Neural progenitor cell (in vitro differentiated cells): Measurements from ENCODE around the gene CTNNA3. TPM values are rescaled to one million over a fixed set of nuclear protein-coding genes. Genes with fewer than 3 reads are reported as not detected.

ENCODE experiments used
- DNase-seq: peaks from one replicate; pipeline ENCODE4 v3.0.0-alpha.2; 2016; ENCODE audit warnings: low spot score
- H2AFZ ChIP-seq: fragments of 200-600 bp; sonication (generic); replicated peaks from 2 replicates; pipeline ENCODE4 v1.6.1; 2016; ENCODE audit warnings: antibody characterized with exemption
- H3F3A ChIP-seq: fragments of 200-600 bp; sonication (generic); 2 replicates; pipeline ENCODE4 v1.6.1; 2016; ENCODE audit warnings: antibody characterized with exemption, low read depth
- H3K27ac ChIP-seq: fragments of 200-600 bp; sonication (generic); 2 replicates; pipeline ENCODE4 v1.5.1; 2016; ENCODE audit warnings: mild to moderate bottlenecking
- H3K27me3 ChIP-seq: fragments of 200-600 bp; sonication (generic); 2 replicates; pipeline ENCODE4 v1.6.1; 2016; ENCODE audit warnings: mild to moderate bottlenecking, moderate library complexity
- H3K36me3 ChIP-seq: fragments of 200-600 bp; sonication (generic); 2 replicates; pipeline ENCODE4 v1.5.1; 2016
- H3K4me1 ChIP-seq: fragments of 200-600 bp; sonication (generic); 2 replicates; pipeline ENCODE4 v1.6.1; 2016; ENCODE audit warnings: mixed run types
- H3K4me2 ChIP-seq: fragments of 200-600 bp; sonication (generic); 2 replicates; pipeline ENCODE4 v1.6.1; 2016
- H3K4me3 ChIP-seq: fragments of 200-600 bp; sonication (generic); 2 replicates; pipeline ENCODE4 v1.5.1; 2016
- H3K79me2 ChIP-seq: fragments of 200-600 bp; sonication (generic); 2 replicates; pipeline ENCODE4 v1.6.1; 2016; ENCODE audit warnings: low read depth
- H3K9ac ChIP-seq: fragments of 200-600 bp; sonication (generic); 2 replicates; pipeline ENCODE4 v1.6.1; 2016
- H3K9me3 ChIP-seq: fragments of 200-600 bp; sonication (generic); 2 replicates; pipeline ENCODE4 v1.5.1; 2016; ENCODE audit warnings: low read depth
- H4K20me1 ChIP-seq: fragments of 200-600 bp; sonication (generic); 2 replicates; pipeline ENCODE4 v1.6.1; 2016; ENCODE audit warnings: low read depth
- H3K27ac Mint-ChIP-seq: 3 replicates; pipeline ENCODE4 v1.8.0; 2021; ENCODE audit warnings: mixed read lengths
- H3K27me3 Mint-ChIP-seq: 2 replicates; pipeline ENCODE4 v1.8.0; 2022; ENCODE audit warnings: low read depth, mild to moderate bottlenecking, inconsistent platforms, moderate library complexity, mixed read lengths; ENCODE audit not compliant: insufficient read depth
- H3K36me3 Mint-ChIP-seq: 3 replicates; pipeline ENCODE4 v1.8.0; 2021; ENCODE audit warnings: mixed read lengths
- H3K4me1 Mint-ChIP-seq: 3 replicates; pipeline ENCODE4 v1.8.0; 2021; ENCODE audit warnings: mixed read lengths
- H3K4me3 Mint-ChIP-seq: 3 replicates; pipeline ENCODE4 v1.8.0; 2021; ENCODE audit warnings: mild to moderate bottlenecking, moderate library complexity, mixed read lengths
- H3K9me3 Mint-ChIP-seq: 3 replicates; pipeline ENCODE4 v1.8.0; 2020; ENCODE audit warnings: mixed read lengths
- EZH2 ChIP-seq: fragments of 200-600 bp; sonication (generic); IDR thresholded peaks from 2 replicates; pipeline ENCODE4 v1.6.1; 2017; ENCODE audit warnings: antibody characterized with exemption, mild to moderate bottlenecking, moderate library complexity
- EZH2phosphoT487 ChIP-seq: fragments of 200-600 bp; sonication (generic); IDR thresholded peaks from 2 replicates; pipeline ENCODE4 v1.6.1; 2017; ENCODE audit warnings: antibody characterized with exemption
- total RNA-seq: library from RNA; depleted of rRNA; stranded (reverse); fragments of >200 nt; gene quantifications from 2 replicates; pipeline ENCODE4 v1.2.3, GENCODE V29; 2015; ENCODE audit warnings: low replicate concordance
- TF ChIP-seq, protein P1 (sequence below): fragments of 200-600 bp; sonication (generic); IDR thresholded peaks from 2 replicates; pipeline ENCODE4 v1.5.1; 2017; ENCODE audit warnings: antibody characterized with exemption, mild to moderate bottlenecking

Gene CTNNA3
- total RNA-seq, 1 donor from 2014 or later, result 12.9 TPM

DNA sequence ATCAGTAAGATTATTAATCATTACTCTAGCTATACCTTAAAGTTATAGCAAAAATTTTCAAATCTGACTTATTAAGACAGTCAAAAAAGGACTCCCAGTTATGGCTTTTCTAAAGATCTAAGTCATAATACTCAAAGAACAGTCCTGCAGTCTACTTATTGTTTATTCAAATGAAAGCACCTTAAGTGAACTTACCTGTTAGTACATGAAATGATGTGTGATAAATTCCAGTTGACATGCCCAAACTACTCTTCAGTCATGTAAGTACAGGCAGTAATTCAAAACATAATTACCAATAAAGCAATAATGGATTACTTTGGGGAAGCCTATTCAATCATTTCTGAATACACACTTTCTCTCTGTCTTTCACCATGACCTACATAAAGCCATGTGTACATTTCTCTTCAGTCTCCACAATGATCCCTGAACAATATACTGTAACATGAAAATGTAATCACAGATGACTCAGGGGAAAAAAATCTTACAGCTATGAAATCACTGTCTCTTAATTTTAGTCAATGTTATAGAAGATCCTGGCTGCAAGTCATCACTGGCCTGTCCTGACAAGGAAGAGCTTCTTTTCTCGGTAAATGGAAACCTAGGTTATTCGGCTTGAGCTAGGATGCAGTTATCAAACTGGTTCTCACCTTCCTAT lies 1190.9 kb downstream of the CTNNA3 start:
- no peaks in the 10 kb centered on the region for H3K36me3 Mint-ChIP-seq
- TF ChIP-seq EZH2 (no peak), EZH2phosphoT487 (no peak)
- TF ChIP-seq, protein P1, sequence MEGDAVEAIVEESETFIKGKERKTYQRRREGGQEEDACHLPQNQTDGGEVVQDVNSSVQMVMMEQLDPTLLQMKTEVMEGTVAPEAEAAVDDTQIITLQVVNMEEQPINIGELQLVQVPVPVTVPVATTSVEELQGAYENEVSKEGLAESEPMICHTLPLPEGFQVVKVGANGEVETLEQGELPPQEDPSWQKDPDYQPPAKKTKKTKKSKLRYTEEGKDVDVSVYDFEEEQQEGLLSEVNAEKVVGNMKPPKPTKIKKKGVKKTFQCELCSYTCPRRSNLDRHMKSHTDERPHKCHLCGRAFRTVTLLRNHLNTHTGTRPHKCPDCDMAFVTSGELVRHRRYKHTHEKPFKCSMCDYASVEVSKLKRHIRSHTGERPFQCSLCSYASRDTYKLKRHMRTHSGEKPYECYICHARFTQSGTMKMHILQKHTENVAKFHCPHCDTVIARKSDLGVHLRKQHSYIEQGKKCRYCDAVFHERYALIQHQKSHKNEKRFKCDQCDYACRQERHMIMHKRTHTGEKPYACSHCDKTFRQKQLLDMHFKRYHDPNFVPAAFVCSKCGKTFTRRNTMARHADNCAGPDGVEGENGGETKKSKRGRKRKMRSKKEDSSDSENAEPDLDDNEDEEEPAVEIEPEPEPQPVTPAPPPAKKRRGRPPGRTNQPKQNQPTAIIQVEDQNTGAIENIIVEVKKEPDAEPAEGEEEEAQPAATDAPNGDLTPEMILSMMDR, result no peak
- H3K27me3 ChIP-seq, result no peaks in the 10 kb centered on the region

DNA sequence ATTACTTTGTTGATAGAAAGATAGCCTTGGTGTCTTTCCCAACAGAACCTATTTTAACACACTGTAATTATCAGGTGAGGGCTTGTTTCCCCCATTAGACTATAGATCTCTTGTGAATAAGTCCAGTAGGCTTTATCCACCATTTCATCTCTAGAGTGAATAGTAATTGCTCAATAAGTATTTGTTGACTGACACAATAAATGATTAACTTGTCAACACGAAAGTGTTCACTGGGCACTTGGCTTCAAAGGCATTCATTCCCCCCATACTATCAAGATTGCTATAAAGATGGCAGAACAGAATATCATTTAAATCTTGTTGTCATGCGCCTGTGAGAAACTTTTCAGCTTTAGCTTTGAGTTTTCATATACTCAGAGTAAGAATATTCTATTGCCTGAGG lies 1194.6 kb downstream of the CTNNA3 start:
- H2AFZ ChIP-seq, result no peak overlapping the region
- Mint-ChIP-seq H3K27ac (no peak overlapping the region), H3K4me3 (no peak overlapping the region), H3K36me3 (no peaks in the 10 kb centered on the region), H3K27me3 (no peaks in the 10 kb centered on the region), H3K4me1 (no peaks in the 10 kb centered on the region), H3K9me3 (no peaks in the 10 kb centered on the region)
- H3K9ac ChIP-seq, result no peak overlapping the region
- no peak for DNase-seq
- no peaks in the 10 kb centered on the region for H3F3A ChIP-seq
- H3K36me3 ChIP-seq, result no peaks in the 10 kb centered on the region
- H3K9me3 ChIP-seq, result no peaks in the 10 kb centered on the region
- no peak overlapping the region for H3K4me2 ChIP-seq
- TF ChIP-seq, protein P1, result no peak
- TF ChIP-seq EZH2phosphoT487 (no peak), EZH2 (no peak)
- no peaks in the 10 kb centered on the region for H3K4me1 ChIP-seq
- no peaks in the 10 kb centered on the region for H4K20me1 ChIP-seq
- no peaks in the 10 kb centered on the region for H3K79me2 ChIP-seq
- H3K27me3 ChIP-seq, result no peaks in the 10 kb centered on the region
- H3K4me3 ChIP-seq, result no peak overlapping the region
- no peak overlapping the region for H3K27ac ChIP-seq

More for the DNA sequence above, 1190.9 kb downstream of the CTNNA3 start:
- Histone ChIP-seq H3K9ac (no peak overlapping the region), H3K4me1 (no peaks in the 10 kb centered on the region), H3K9me3 (no peaks in the 10 kb centered on the region), H4K20me1 (no peaks in the 10 kb centered on the region), H3K4me2 (no peak overlapping the region), H3K79me2 (no peaks in the 10 kb centered on the region), H3F3A (no peaks in the 10 kb centered on the region), H3K27ac (no peak overlapping the region), H2AFZ (no peak overlapping the region), H3K36me3 (no peaks in the 10 kb centered on the region), H3K4me3 (no peak overlapping the region)
- Mint-ChIP-seq H3K4me1 (no peaks in the 10 kb centered on the region), H3K27ac (no peak overlapping the region), H3K9me3 (no peaks in the 10 kb centered on the region), H3K27me3 (no peaks in the 10 kb centered on the region), H3K4me3 (no peak overlapping the region)
- DNase-seq, result no peak

DNA sequence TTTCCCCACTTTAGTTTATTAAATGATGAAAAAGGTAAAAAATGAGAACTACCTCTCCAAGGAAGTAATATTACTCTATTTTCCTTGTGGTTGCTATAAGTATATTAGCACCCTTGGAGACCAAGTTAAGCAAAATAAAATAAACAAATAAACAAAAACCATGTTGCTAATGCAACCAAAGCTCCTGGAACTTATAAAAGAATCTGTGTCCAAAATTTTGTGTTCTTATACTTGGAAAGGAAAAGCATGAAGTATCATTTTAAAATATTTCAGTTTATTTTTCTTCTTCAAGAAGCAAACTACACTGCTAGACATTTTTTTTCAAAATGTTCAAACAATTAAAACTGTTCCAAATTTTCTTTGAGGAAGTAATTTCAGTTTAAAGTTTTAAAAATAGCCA lies 1212.0 kb downstream of the CTNNA3 start:
- no peaks in the 10 kb centered on the region for H3K4me1 ChIP-seq
- H3K36me3 ChIP-seq, result no peaks in the 10 kb centered on the region
- H3K9me3 ChIP-seq, result no peaks in the 10 kb centered on the region
- H3K4me3 Mint-ChIP-seq, result no peak overlapping the region
- H3K27ac Mint-ChIP-seq, result no peak overlapping the region
- H3F3A ChIP-seq, result no peaks in the 10 kb centered on the region
- no peak overlapping the region for H3K4me2 ChIP-seq
- no peak for DNase-seq
- no peaks in the 10 kb centered on the region for H3K4me1 Mint-ChIP-seq
- H3K27me3 Mint-ChIP-seq, result no peaks in the 10 kb centered on the region
- no peaks in the 10 kb centered on the region for H4K20me1 ChIP-seq
- H3K79me2 ChIP-seq, result no peaks in the 10 kb centered on the region
- no peaks in the 10 kb centered on the region for H3K9me3 Mint-ChIP-seq
- no peak overlapping the region for H2AFZ ChIP-seq
- TF ChIP-seq EZH2 (no peak), EZH2phosphoT487 (no peak)
- TF ChIP-seq, protein P1, result no peak
- no peaks in the 10 kb centered on the region for H3K36me3 Mint-ChIP-seq
- no peak overlapping the region for H3K9ac ChIP-seq
- H3K27ac ChIP-seq, result no peak overlapping the region
- no peak overlapping the region for H3K4me3 ChIP-seq
- no peaks in the 10 kb centered on the region for H3K27me3 ChIP-seq
